ENCODE results near the gene ACTR6. TPM values are rescaled to one million over a fixed set of nuclear protein-coding genes. Genes with fewer than 3 reads are reported as not detected.
"Not testable (repeated sequence)": the region's sequence is repeated elsewhere in the genome, so short reads cannot be mapped to it uniquely, and the experiment has no call there.

Gene ACTR6
- polyA plus RNA-seq (2013, experiment 1 of 2; ENCODE audit: insufficient read length), result 17.9 TPM
- 16.0 TPM for polyA plus RNA-seq (2013, experiment 2 of 2; ENCODE audit: insufficient read length)

DNA sequence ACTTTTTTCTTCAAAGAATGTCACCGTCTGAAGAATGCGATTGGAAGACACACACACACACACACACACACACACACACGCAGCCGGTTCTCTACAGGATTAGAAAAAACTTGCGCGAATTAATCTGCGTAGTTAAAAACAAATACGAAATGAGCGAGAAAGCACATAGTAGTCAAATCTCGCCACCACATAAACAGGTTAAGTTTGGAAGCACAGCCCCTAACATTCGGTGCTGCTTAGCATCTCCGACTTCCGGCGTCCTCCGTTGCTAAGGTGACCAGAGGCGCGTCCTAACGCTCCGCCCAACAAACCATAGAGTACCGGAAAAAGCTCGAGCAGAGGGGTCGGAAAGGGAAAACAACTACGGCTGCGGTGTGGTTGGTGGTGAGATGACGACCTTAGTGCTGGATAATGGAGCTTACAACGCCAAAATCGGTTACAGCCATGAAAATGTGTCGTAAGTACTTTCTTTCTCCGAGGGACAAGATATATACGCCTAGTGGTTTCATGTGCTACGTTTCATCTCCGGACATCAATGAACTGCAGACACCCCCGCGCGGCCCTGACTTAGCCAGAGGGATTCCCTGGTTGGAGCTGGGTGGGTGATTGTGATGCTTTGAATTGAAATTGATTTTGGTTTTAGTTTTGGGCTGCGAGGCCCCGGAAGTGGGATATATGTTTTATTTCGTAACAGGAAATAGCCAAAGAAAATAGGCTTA lies at the start of gene ACTR6:
TSS of gene ACTR6 (plus strand) at position 353 of the 719 bp plus-strand sequence. CDS start at position 390, 37 bp downstream.
- DNase-seq, result peak; percentile 95

DNA sequence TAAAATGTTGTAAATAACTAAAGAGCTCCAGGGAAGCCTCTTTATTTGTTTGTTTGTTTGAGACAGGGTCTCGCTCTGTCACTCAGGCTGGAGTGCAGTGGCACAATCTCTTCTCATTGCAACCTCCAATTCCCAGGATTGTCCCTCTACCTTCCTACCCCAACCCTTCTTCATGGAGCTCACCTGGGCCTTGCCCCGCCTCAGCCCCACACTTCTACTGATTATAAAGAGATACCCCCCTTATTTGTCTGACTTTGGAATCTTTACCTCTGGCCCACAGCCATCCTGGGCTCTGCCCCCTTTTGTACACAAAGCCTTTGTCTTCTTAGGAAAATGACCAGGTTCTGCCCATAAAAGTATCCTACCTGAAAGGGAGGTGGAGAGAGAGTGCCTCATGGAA lies 48.8 kb upstream of the ACTR6 start:
- no peak for DNase-seq

- DNase-seq, result no peak
These were observed 47.5 kb upstream of the ACTR6 start for GRCh38 chr12:100153131-100153530.

GRCh38 chr12:100154474-100155247 lies 46.0 kb upstream of the ACTR6 start:
- peak; percentile 56 for DNase-seq

DNA sequence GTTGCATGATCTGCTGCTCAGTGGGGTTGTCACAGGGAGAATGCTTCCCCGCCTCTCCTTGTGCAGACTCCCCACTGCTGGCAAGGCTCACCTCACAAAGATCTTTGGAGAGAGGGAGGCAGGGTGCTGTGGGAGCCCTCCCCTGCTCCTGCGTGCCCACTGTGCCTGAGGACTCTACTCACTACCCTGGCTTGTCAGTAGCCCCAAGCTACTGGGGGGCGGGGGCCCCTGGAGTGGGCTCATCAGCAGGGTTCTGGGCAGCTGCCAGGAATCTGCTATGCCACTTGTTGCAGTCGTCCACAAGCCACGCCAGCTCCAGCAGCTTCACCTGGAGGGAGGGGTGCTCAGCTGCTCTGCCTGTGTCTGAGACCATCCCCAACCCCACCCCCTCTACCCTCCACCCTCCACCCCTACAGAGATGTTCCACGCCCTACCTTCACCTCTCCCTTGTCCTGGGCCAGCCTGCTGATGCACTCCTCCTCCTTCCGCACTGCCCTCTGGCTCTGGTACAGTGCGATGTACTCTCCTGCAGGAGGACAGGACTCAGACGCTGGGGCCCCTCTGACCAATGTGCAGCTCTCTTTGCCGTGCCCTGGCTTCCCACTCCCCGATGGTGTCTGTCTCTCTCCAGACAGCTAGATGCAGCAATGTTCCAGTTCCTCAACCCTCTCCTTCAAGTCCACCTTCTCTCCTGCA lies 43.7 kb upstream of the ACTR6 start:
- no peak for DNase-seq

DNA sequence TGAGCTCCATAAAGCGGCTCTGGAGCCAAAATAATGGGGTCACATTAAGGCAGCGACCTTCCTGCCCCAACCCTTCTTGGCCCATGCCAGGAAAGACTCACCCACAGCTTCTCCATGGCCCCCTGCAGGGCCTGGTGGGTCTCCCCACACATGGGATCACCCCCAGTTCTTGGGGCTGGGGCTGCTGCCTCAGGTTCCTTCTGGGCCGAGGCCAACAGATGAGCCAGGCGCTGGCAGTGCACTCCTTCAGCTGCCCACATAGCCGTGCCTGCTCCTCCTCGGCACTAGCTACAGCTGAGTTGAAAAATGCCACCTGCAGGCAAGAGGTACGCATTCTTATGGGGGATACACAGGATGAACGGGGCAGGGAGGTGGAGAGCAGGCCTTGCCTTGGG lies 43.2 kb upstream of the ACTR6 start:
- DNase-seq, result no peak

- DNase-seq, result no peak
These were observed 42.1 kb upstream of the ACTR6 start for GRCh38 chr12:100158535-100158934.

DNA sequence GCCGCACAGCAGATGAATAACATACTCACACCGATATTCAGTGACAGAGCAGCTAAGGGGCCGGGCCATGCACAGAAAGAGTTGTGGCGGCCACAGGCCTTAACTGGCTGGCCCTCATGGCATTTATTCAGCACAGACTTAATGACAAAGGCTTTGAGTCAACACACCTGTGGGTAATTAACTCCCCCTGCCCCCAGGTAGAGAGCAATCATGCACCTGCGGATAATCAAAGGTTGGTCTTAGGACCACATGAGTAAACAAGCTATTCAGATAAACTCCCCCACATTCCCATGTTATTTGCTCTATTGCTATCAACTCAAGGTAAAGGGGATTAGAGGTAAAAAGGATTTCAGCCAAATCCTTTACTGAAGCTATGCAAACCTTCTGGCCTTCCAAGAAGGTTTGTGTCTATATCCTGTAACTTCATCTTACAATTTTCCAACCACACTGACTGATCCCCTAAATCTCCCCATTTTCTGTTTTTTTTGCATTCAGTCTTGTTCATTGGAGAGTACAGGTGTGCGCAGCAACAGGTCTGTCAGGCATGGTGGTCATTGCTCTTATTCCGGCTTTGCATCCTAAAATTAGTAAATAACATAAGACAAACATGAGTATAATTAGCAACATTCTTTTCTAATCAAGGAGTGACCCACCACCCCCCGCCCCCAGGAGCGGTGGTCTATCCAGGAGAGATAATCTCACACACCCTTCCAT lies 41.1 kb upstream of the ACTR6 start:
- no peak for DNase-seq

DNA sequence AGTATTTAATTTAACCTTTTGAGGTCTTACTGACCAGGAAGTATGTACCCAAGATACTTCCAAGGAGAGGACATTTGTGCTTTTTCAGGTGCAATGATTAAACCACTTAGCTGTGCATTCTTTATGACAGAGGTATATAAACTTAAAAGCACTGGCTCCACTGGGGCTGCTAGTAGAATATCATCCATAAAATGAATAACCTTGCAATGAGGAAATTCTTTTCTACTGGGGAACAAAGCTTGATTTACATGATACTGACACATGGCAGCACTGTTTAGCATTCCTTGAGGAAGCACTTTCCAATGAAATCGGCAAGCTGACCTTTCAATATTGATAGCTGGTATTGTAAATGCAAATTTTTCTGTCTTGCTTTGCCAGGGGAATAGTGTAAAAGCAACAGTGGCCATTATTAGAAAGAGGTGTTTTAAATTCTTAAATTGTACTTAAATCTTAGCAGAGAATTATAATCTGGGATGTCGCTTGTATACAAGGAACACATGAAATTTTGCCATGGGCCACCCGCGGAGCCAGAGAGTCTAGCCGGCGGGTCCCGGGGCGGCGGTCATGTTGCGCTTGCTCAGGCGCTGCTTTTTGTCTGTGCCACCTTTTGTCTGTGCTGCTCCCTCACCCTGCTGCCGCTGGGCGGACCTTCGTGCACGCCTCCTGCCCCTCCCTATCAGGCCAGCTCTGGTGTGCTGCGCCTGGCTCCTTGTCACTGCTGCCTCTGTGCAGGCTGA lies 37.0 kb upstream of the ACTR6 start:
- DNase-seq, result peak; percentile 52

DNA sequence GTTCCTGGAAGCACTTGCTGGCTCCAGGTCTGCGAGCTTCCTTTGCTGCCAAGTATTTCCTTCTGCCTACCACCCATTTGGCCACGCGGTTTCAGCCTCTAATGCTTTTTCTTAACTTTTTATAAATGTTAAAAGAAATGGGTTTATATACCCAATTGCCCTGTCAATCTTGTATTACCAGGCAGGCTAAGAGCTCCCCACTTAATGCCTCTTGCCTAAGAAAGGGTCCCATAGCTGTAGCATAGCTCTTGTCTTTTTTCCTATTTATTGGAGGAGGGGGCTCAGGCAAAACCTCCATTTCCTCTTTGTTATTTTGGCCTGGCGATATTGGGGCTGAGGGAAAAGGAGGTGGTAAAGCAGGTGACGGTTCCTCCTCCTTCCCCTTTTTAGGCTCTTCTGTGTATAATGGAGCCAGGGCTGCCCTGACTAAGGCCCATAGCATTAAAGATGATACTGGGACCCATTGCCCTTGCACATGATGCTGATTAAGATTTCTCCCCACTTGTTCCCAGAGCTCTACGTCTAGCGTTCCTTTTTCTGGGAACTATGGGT lies 36.4 kb upstream of the ACTR6 start:
- DNase-seq, result no peak

DNA sequence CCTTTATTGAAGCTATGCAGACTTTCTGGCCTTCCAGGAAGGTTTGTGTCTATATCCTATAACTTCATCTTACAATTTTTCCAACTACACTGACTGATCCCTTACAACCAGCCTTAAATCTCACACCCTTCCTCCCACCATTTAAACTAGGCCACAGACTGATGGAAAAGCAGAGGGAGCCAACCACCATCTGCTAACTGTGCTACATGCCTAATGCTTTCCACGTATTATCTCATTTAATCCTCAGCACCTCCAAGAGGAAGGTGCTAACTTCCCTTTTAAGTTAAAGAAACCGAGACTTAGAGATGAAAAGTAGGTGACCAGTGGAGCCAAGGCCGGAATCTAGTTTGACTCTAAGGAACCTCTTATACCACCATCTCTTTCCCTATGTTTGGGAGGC lies 35.3 kb upstream of the ACTR6 start:
- DNase-seq, result no peak

GRCh38 chr12:100166232-100166631 lies 34.4 kb upstream of the ACTR6 start:
- DNase-seq, result no peak

DNA sequence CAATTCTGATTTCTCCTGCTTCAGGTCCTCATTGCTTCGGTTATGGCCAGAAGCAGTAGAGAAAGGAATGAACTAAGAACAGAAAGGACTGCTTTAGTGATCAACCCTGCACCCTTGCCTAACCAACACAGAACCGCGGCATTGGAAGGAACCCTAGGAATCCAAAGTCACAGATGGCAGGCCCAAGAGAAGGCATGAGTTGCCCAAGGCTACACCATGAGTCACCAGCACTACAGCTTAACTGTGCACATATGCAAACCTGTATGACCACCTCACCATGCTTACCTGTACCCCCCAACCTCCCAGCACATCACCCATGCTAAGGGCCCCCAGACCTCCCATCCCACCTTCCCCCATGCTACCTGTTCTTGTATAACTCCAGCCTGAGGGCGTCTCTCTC lies 32.1 kb upstream of the ACTR6 start:
- DNase-seq, result no peak

- DNase-seq, result no peak
These were observed 31.3 kb upstream of the ACTR6 start for GRCh38 chr12:100169345-100169744.

- DNase-seq, result no peak
These were observed 30.2 kb upstream of the ACTR6 start for GRCh38 chr12:100170313-100170858.

- peak; percentile 19 for DNase-seq
These were observed 29.4 kb upstream of the ACTR6 start for GRCh38 chr12:100171248-100171647.

DNA sequence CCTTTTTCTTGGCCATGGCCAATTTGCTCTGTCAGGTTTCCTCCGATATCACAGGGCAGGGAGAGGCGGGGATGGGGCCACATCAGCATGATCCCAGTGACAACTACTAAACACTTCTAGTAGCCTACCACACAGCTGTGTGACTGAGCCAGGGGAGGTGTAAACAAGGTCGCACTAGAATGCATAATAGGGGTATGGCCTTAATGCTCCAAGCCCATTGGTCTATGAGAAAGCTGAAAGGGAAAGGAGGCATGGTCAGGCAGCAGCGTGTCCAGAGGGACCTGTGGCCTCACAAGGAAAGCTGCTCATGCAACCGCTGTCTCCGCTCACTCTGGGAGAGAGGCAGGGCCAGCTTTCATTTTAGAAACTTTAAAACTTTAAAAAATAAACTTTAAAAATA lies 27.5 kb upstream of the ACTR6 start:
- DNase-seq, result no peak

GRCh38 chr12:100174495-100174894 lies 26.1 kb upstream of the ACTR6 start:
- DNase-seq, result no peak

DNA sequence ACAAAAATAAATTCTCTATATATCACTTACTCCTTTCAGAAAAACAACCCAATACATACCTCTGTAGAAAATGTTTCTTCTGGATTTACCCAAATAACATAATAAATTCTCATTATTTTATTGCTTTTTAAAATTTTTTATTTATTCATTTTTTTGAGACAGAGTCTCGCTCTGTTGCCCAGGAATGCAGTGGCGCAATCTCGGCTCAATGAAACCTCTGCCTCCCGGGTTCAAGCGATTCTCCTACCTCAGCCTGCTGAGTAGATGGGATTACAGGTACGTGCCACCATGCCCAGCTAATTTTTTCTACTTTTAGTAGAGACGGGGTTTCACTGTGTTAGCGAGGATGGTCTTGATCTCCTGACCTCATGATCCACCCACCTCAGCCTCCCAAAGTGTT lies 24.1 kb upstream of the ACTR6 start:
- not testable (repeated sequence) for DNase-seq

- no peak for DNase-seq
These were observed 21.4 kb upstream of the ACTR6 start for GRCh38 chr12:100179252-100179651.

- no peak for DNase-seq
These were observed 16.0 kb upstream of the ACTR6 start for GRCh38 chr12:100184549-100185145.

Data from fibroblast of skin of back (primary cell).